ENCODE measurements around the gene ZNF337.

ZNF337 gene

GRCh38 chr20:25699914-25700313 is 3.3 kb upstream of the ZNF337 start (continued):
- no peak for TF ChIP-seq CREB5 (CRISPR knock-in tag; IDR thresholded peaks at IDR 0.05; ENCODE audit: low read depth)
- TF ChIP-seq PATZ1 (CRISPR knock-in tag; IDR thresholded peaks at IDR 0.05; ENCODE audit: borderline replicate concordance): no peak
- no peak for TF ChIP-seq SNAI2 (CRISPR knock-in tag; IDR thresholded peaks at IDR 0.05)

- no peak for TF ChIP-seq TCF4 (CRISPR knock-in tag; IDR thresholded peaks at IDR 0.05; ENCODE audit: borderline replicate concordance)
- TF ChIP-seq CSRNP3 (CRISPR knock-in tag; IDR thresholded peaks at IDR 0.05): no peak
- no peak for TF ChIP-seq SNAI2 (CRISPR knock-in tag; IDR thresholded peaks at IDR 0.05)
- no peak for TF ChIP-seq RARB (CRISPR knock-in tag; IDR thresholded peaks at IDR 0.05)
- no peak for ATAC-seq
These were observed 436 bp upstream of the ZNF337 start for GRCh38 chr20:25697132-25697446.

GRCh38 chr20:25695532-25696370 is 902 bp downstream of the ZNF337 start:
- TF ChIP-seq PATZ1 (CRISPR knock-in tag; IDR thresholded peaks at IDR 0.05; ENCODE audit: borderline replicate concordance): no peak
- ATAC-seq: peak; percentile 21

GRCh38 chr20:25692499-25692898 is 4.2 kb downstream of the ZNF337 start:
- ATAC-seq: no peak
- TF ChIP-seq TOX (CRISPR knock-in tag; IDR thresholded peaks at IDR 0.05; ENCODE audit: borderline replicate concordance) (no peak), BACH2 (CRISPR knock-in tag; IDR thresholded peaks at IDR 0.05; ENCODE audit: borderline replicate concordance) (no peak)

- no peak for ATAC-seq
- TF ChIP-seq CREB5 (CRISPR knock-in tag; IDR thresholded peaks at IDR 0.05; ENCODE audit: low read depth): no peak
- TF ChIP-seq PPARA (CRISPR knock-in tag; IDR thresholded peaks at IDR 0.05; ENCODE audit: borderline replicate concordance): no peak
- TF ChIP-seq OSR1 (CRISPR knock-in tag; IDR thresholded peaks at IDR 0.05): no peak
- TF ChIP-seq CSDC2 (CRISPR knock-in tag; IDR thresholded peaks at IDR 0.05): no peak
- TF ChIP-seq ZNF565 (CRISPR knock-in tag; conservative IDR thresholded peaks at IDR 0.05; ENCODE audit: low read depth): no peak
- TF ChIP-seq TCF4 (CRISPR knock-in tag; IDR thresholded peaks at IDR 0.05; ENCODE audit: borderline replicate concordance): no peak
- no peak for TF ChIP-seq ARNTL (CRISPR knock-in tag; IDR thresholded peaks at IDR 0.05; ENCODE audit: borderline replicate concordance, low read depth)
- TF ChIP-seq ZNF8 (CRISPR knock-in tag; IDR thresholded peaks at IDR 0.05): no peak
- no peak for TF ChIP-seq SNAI2 (CRISPR knock-in tag; IDR thresholded peaks at IDR 0.05)
- TF ChIP-seq TOX (CRISPR knock-in tag; IDR thresholded peaks at IDR 0.05; ENCODE audit: borderline replicate concordance): no peak
- no peak for TF ChIP-seq TSHZ2 (CRISPR knock-in tag; IDR thresholded peaks at IDR 0.05)
- TF ChIP-seq ZFP3 (CRISPR knock-in tag; IDR thresholded peaks at IDR 0.05): no peak
- TF ChIP-seq ZNF70 (CRISPR knock-in tag; IDR thresholded peaks at IDR 0.05): no peak
- TF ChIP-seq POU6F1 (CRISPR knock-in tag; IDR thresholded peaks at IDR 0.05; ENCODE audit: borderline replicate concordance, low read depth): no peak
- TF ChIP-seq CSRNP3 (CRISPR knock-in tag; IDR thresholded peaks at IDR 0.05): no peak
- TF ChIP-seq ESRRG (CRISPR knock-in tag; IDR thresholded peaks at IDR 0.05): no peak
These were observed 6.2 kb downstream of the ZNF337 start for GRCh38 chr20:25690427-25690826.

Data from SK-N-SH treated with all-trans-retinoic acid at 6 μM for 48 hours (cell line).